Sigmoid colon (tissue), 7 donors: ENCODE measurements around the gene CBLN2. TPM values are rescaled to one million over a fixed set of nuclear protein-coding genes. Genes with fewer than 3 reads are reported as not detected.

Experiments
- DNase-seq: peaks from one replicate; pipeline ENCODE4 v3.0.0-alpha.2; 2019
- H3K27ac ChIP-seq, 4 donors: fragments of 200-600 bp; sonication (generic); one replicate each; pipeline ENCODE4 v1.5.1; 2016 to 2019; ENCODE audit warnings: mild to moderate bottlenecking in 1 of 4
- H3K27me3 ChIP-seq, 3 donors: fragments of 200-600 bp; sonication (generic); one replicate each; pipeline ENCODE4 v1.5.1; 2019; ENCODE audit warnings: mild to moderate bottlenecking in 1 of 3
- H3K36me3 ChIP-seq, 4 donors: fragments of 200-600 bp; sonication (generic); one replicate each; pipeline ENCODE4 v1.5.1; 2016 to 2019
- H3K4me1 ChIP-seq, 4 donors: fragments of 200-600 bp; sonication (generic); one replicate each; pipeline ENCODE4 v1.5.1; 2017 to 2019
- H3K4me3 ChIP-seq, 4 donors: fragments of 200-600 bp; sonication (generic); one replicate each; pipeline ENCODE4 v1.5.1; 2017 to 2019; ENCODE audit warnings: mild to moderate bottlenecking in 2 of 4, moderate library complexity in 1 of 4
- H3K9me3 ChIP-seq, 4 donors: fragments of 200-600 bp in 3 of 4; sonication (generic) in 3 of 4; one replicate each; pipeline versions ENCODE4 v1.5.1 to v1.6.1; 2013 to 2019
- EP300 ChIP-seq, 4 donors: sonication (generic); formaldehyde crosslinking; IDR thresholded peaks; one replicate each; pipeline ENCODE4 v1.6.1; 2017; ENCODE audit warnings: antibody characterized with exemption in 4 of 4
- POLR2A ChIP-seq, 2 donors: fragments of 450-650 bp; IDR thresholded peaks; one replicate each; pipeline ENCODE4 v1.6.1; 2016; ENCODE audit warnings: antibody characterized with exemption in 2 of 2, mild to moderate bottlenecking in 2 of 2, moderate library complexity in 2 of 2
- POLR2AphosphoS5 ChIP-seq, 4 donors: sonication (generic); formaldehyde crosslinking; IDR thresholded peaks; one replicate each; pipeline ENCODE4 v1.6.1; 2017; ENCODE audit warnings: antibody characterized with exemption in 4 of 4
- WGBS, 2 donors: extraction: QIAGEN DNeasy Blood & Tissue Kit; methylation state at CpG; one replicate each; pipeline ENCODE4 v1.1.7; 2013; 5-methylcytosine and 5-hydroxymethylcytosine counted together
- intact Hi-C: fragments of 100-400 bp; cut with DNase I; formaldehyde crosslinking; loops from one replicate; pipeline ENCODE4 v1.15.1; 2023
- polyA plus RNA-seq, 3 donors: library from polyadenylated mRNA; stranded (reverse); fragments of 200-250 nt; gene quantifications; one replicate each; pipeline ENCODE4 v1.2.3, GENCODE V29; 2013
- total RNA-seq, 4 donors: library from RNA; depleted of rRNA; stranded (reverse); fragments of >200 nt; gene quantifications; one replicate each; pipeline ENCODE4 v1.1.0, GENCODE V29; 2016
- TF ChIP-seq, protein P1 (sequence below), 4 experiments: fragments of 450-650 bp in 3 of 4; fragments of 200-600 bp in 1 of 4; IDR thresholded peaks; one replicate each; pipeline ENCODE4 v1.5.1; 2016 to 2019; ENCODE audit warnings: antibody characterized with exemption in 4 of 4, mild to moderate bottlenecking in 3 of 4, moderate library complexity in 2 of 4
- donor health status: healthy with polysubstance abuse.
- donor health status: Bipolar disorder and iron deficiency.
- donor health status: healthy.

CBLN2 gene
- 1 to 10 TPM in 3 of 4 donors, under 1 TPM in 1; 0.16 to 6.4 (median 5.2) TPM for total RNA-seq
- under 1 TPM in 2 of 3 donors, not detected in 1; 0.60 to 0.82 TPM for polyA plus RNA-seq

DNA sequence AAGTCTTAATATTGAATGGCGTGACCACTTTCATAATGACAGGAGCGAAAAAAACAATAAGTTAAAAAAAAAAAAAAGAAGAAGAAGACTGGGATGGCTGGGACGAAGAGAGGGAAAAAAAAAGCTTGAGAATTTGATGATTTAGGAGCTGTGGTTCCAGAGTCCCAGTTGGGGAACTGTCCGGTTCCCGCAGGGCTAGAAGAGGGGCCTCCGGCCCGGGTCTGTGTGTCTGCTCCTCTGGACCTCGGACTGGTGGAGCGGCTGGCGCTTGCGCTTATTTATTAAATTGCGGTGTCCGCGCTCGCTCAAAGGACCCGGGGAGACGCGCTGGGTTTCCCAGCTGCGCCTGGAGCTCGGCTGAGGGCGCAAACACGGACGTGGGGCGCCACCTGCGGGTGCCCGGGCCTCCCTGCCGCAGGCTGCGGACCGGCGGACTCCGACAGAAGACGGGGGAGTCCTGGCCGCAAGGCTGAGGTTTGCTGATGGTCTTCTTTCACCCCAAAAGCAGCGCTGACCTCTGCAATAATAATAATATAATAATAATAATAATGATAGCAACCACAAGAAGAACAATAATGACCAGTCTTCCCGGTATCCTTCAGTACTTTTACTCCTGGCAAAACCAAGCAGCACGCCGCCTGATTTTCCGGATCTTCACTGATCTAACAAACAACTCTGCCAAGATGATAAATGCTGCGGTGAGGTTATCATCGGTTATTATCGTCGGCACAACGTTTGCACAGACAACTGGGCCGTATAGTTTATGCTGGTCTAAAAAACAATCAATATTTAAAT, at the start of gene CBLN2:
TSS of gene CBLN2 (minus strand) at position 251 of the 795 bp plus-strand sequence. CDS start 2,182 bp downstream, outside the sequence.
- TF ChIP-seq POLR2AphosphoS5 (IDR thresholded peaks at IDR 0.05): no peak
- TF ChIP-seq, protein P1, sequence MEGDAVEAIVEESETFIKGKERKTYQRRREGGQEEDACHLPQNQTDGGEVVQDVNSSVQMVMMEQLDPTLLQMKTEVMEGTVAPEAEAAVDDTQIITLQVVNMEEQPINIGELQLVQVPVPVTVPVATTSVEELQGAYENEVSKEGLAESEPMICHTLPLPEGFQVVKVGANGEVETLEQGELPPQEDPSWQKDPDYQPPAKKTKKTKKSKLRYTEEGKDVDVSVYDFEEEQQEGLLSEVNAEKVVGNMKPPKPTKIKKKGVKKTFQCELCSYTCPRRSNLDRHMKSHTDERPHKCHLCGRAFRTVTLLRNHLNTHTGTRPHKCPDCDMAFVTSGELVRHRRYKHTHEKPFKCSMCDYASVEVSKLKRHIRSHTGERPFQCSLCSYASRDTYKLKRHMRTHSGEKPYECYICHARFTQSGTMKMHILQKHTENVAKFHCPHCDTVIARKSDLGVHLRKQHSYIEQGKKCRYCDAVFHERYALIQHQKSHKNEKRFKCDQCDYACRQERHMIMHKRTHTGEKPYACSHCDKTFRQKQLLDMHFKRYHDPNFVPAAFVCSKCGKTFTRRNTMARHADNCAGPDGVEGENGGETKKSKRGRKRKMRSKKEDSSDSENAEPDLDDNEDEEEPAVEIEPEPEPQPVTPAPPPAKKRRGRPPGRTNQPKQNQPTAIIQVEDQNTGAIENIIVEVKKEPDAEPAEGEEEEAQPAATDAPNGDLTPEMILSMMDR (IDR thresholded peaks at IDR 0.05): peak in 2 of 4 experiments; percentile 53 to 77
- Histone ChIP-seq H3K9me3 (no peaks in the 10 kb centered on the region), H3K4me1 (peaks cover 0 to 31% (median 26%) of the 10 kb centered on the region in 4 donors), H3K27ac (no peak within 1 kb of the TSS), H3K36me3 (no peaks in the 10 kb centered on the region), H3K4me3 (peak within 1 kb of the TSS in 3 of 4 donors; percentile 28 to 42 (median 34)), H3K27me3 (peaks cover 24 to 67% (median 31%) of the 10 kb centered on the region in 3 donors)
- DNase-seq: no peak
- 2 to 5% methylated on average over 44 of the region's 44 CpGs for WGBS, 2 donors
- intact Hi-C loops: loop anchor here (5.0 kb wide), 1 partner anchor 1612 kb away; no protein-coding TSS in a partner anchor

DNA sequence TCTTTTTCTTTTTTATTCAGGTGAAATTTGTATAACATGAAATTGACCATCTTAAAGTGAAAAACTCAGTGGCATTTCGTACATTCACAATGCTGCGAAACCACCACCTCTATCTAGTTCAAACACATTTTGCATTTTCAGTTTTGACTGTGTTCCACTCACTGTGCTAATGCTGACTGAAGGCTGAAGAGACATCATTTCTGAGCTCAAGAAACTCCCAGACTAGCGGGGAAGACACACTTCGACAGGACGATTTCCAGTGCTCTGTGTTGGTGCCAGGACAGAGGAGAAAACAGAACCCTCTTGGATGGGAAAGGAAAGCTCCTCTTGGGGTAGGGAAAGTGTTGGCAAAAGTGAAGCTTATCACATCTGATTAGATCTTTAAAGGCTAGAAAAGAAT, 44.2 kb upstream of the CBLN2 start:
- H3K9me3 ChIP-seq: no peaks in the 10 kb centered on the region
- DNase-seq: no peak
- no peaks in the 10 kb centered on the region for H3K36me3 ChIP-seq
- no peaks in the 10 kb centered on the region for H3K27me3 ChIP-seq
- intact Hi-C loops: no loop called here
- no peak for TF ChIP-seq POLR2A (IDR thresholded peaks at IDR 0.05)
- TF ChIP-seq, protein P1 (IDR thresholded peaks at IDR 0.05): no peak
- no peaks in the 10 kb centered on the region for H3K4me1 ChIP-seq
- no peak overlapping the region for H3K4me3 ChIP-seq
- H3K27ac ChIP-seq: no peak overlapping the region
- 86 to 88% methylated on average over 5 of the region's 5 CpGs for WGBS, 2 donors

DNA sequence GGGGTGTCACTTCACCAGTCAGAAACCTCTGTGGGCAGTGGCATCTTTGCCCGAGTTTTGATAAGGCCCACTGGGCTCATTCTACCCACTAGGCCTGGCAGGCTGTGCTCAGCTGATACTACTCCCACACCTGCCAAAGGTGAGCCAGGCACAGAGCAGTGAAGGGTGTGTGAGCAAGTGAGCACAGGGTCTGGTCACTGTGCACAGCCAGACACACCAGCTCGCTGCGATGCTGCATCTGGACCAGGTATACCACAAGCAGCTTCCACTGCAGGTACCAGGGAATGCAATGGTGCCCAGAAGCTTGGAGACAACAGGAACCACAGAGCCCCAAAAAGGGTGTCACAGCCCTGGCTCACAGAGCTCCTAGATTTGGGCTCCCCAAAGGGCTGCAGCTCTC, 40.6 kb upstream of the CBLN2 start:
- intact Hi-C loops: no loop called here
- no peak overlapping the region for H3K27ac ChIP-seq
- H3K27me3 ChIP-seq: no peaks in the 10 kb centered on the region
- no peak for DNase-seq
- TF ChIP-seq POLR2AphosphoS5 (IDR thresholded peaks at IDR 0.05) (no peak), POLR2A (IDR thresholded peaks at IDR 0.05) (no peak), EP300 (IDR thresholded peaks at IDR 0.05) (no peak)
- TF ChIP-seq, protein P1 (IDR thresholded peaks at IDR 0.05): no peak
- no peaks in the 10 kb centered on the region for H3K9me3 ChIP-seq
- 78 to 87% methylated on average over 3 of the region's 3 CpGs for WGBS, 2 donors
- no peak overlapping the region for H3K4me3 ChIP-seq
- H3K4me1 ChIP-seq: no peaks in the 10 kb centered on the region
- H3K36me3 ChIP-seq: no peaks in the 10 kb centered on the region

DNA sequence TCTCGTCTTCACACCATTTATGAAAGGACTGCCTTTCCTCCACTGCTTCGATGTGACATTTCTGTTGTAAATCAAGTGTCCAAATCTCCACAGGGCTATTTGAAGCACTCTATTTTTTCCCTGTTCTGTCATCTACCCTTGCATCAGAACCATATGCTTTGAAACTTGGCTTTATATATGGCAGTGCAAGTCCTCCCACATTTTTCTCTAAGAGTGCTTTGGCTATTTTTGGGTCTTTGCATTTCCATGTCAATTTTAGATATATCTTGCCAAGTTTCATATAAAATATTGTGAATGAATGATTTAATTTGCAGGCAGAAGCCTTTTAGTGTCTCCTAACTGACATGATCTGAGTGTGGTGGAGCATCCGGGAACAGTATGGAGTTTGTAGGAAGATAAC, 37.8 kb upstream of the CBLN2 start:
- DNase-seq: no peak
- H3K4me3 ChIP-seq: no peak overlapping the region
- intact Hi-C loops: no loop called here
- H3K27ac ChIP-seq: no peak overlapping the region
- H3K4me1 ChIP-seq: no peaks in the 10 kb centered on the region
- 77 to 79% methylated on average over 3 of the region's 3 CpGs for WGBS, 2 donors
- H3K36me3 ChIP-seq: no peaks in the 10 kb centered on the region
- H3K9me3 ChIP-seq: no peaks in the 10 kb centered on the region
- TF ChIP-seq EP300 (IDR thresholded peaks at IDR 0.05) (no peak), POLR2AphosphoS5 (IDR thresholded peaks at IDR 0.05) (no peak), POLR2A (IDR thresholded peaks at IDR 0.05) (no peak)
- TF ChIP-seq, protein P1 (IDR thresholded peaks at IDR 0.05): no peak
- no peaks in the 10 kb centered on the region for H3K27me3 ChIP-seq
